NT2/D1 (cell line): ENCODE data around the gene IPCEF1.
"Not testable (repeated sequence)": the region's sequence is repeated elsewhere in the genome, so short reads cannot be mapped to it uniquely, and the experiment has no call there.

Experiments used
- SUZ12 ChIP-seq: IDR thresholded peaks from 2 replicates; pipeline ENCODE4 v1.6.1; 2011; ENCODE audit not compliant: insufficient read length, insufficient read depth; ENCODE audit errors: extremely low read depth
- YY1 ChIP-seq: IDR thresholded peaks from 2 replicates; pipeline ENCODE4 v1.6.1; 2011; ENCODE audit not compliant: insufficient read length, insufficient read depth
- ZNF274 ChIP-seq: IDR thresholded peaks from 2 replicates; pipeline ENCODE4 v1.6.1; 2011; ENCODE audit warnings: mild to moderate bottlenecking, low read depth, low read length

GRCh38 chr6:154172393-154172792 lies 184.2 kb downstream of the IPCEF1 start:
- TF ChIP-seq ZNF274, SUZ12, YY1: not testable (repeated sequence)
